ENCODE data around the gene ANKRD28.
A peak's percentile ranks its signal among the peaks of the same experiment; 100 is the strongest.
"Not testable (repeated sequence)": the region's sequence is repeated elsewhere in the genome, so short reads cannot be mapped to it uniquely, and the experiment has no call there.

The ANKRD28 gene

DNA sequence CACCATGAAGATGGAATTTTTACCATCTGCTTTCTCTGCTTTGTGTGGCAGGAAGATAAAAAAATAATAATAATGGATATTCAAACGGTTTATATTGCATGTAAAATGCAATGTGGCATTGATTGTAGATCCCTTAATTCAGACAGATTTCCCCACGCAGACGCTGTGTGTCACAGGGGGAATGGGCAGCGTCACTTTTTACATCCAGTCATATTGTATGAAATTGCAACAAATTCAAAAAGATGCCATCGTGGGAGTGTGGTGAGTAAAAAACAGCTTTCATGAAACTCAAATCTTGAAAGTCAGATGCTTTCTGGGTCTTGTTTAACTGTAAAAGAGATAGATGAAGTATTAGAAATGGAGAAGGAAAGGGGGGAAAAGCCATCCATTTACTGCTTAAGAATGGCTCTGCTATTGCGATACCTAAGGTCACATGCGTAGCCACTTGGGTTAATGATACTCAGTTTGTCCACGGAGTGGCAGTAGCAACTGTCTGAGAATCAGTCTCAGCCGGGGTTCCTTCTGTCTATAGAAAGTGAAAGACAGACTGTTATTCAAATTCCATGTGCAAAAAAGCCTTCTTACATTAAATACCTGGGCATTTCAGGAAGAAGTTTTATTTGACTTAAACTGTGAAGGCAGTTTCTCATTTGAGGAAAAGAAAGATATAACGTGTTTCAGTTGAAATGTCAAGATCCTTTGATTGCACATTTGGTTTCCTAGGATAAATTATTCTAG, 167.8 kb downstream of the ANKRD28 start:
- TF ChIP-seq SUZ12 (IDR thresholded peaks at IDR 0.05) (no peak), HDGF (IDR thresholded peaks at IDR 0.05; ENCODE audit: borderline replicate concordance) (no peak), BHLHE40 (IDR thresholded peaks at IDR 0.05; ENCODE audit: borderline replicate concordance) (no peak), FOXM1 (IDR thresholded peaks at IDR 0.05; ENCODE audit: borderline replicate concordance) (no peak), FOXA1 (IDR thresholded peaks at IDR 0.05) (no peak), NFRKB (IDR thresholded peaks at IDR 0.05) (no peak), SP1 (IDR thresholded peaks at IDR 0.05) (no peak), ELF4 (IDR thresholded peaks at IDR 0.05) (no peak), TARDBP (IDR thresholded peaks at IDR 0.05) (no peak), ZNF384 (IDR thresholded peaks at IDR 0.05) (no peak), LEF1 (IDR thresholded peaks at IDR 0.05; ENCODE audit: borderline replicate concordance) (no peak), L3MBTL2 (conservative IDR thresholded peaks at IDR 0.05) (no peak), FOXK2 (IDR thresholded peaks at IDR 0.05) (no peak), ARNT (IDR thresholded peaks at IDR 0.05) (no peak), CTBP1 (IDR thresholded peaks at IDR 0.05; ENCODE audit: borderline replicate concordance) (no peak)
- TF ChIP-seq, protein P1, sequence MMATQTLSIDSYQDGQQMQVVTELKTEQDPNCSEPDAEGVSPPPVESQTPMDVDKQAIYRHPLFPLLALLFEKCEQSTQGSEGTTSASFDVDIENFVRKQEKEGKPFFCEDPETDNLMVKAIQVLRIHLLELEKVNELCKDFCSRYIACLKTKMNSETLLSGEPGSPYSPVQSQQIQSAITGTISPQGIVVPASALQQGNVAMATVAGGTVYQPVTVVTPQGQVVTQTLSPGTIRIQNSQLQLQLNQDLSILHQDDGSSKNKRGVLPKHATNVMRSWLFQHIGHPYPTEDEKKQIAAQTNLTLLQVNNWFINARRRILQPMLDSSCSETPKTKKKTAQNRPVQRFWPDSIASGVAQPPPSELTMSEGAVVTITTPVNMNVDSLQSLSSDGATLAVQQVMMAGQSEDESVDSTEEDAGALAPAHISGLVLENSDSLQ (IDR thresholded peaks at IDR 0.05): no peak
- ChIA-PET CTCF (interaction anchor here (0.7 to 0.8 kb wide), 3 partner anchors 14 to 182 kb away, joined by 3 to 4 read pairs (median 3); no protein-coding TSS in a partner anchor), POLR2A (interaction anchor here (1.0 kb wide), 1 partner anchor 28 kb away, joined by 3 read pairs; the partner anchor contains the start of genes BTD and HACL1)
- peak; percentile 67 for DNase-seq (ENCODE audit: extremely low spot score)

DNA sequence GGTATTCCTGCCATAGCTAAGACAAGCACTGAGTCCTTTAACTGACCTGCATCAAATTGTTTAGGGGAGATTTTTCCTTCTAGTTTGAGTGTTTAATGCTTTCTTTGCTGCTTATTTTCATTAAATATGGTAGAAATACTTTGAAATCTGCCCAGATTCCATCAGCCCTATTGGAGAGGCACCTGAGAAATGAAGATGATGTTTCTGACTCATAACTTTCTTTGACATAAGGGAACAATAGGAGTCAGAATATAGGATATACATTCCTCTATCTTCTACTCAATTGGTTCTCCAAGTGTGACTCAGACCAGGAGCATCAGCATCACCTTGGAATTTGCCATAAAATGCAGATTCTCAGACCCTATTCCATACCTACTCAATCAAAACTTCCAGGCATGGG, 168.8 kb downstream of the ANKRD28 start:
- CTCF ChIA-PET: no interaction called here
- no peak for DNase-seq (ENCODE audit: extremely low spot score)
- TF ChIP-seq TARDBP (IDR thresholded peaks at IDR 0.05) (no peak), L3MBTL2 (conservative IDR thresholded peaks at IDR 0.05) (no peak), HDGF (IDR thresholded peaks at IDR 0.05; ENCODE audit: borderline replicate concordance) (no peak), SP1 (IDR thresholded peaks at IDR 0.05) (no peak), FOXA1 (IDR thresholded peaks at IDR 0.05) (no peak), BHLHE40 (IDR thresholded peaks at IDR 0.05; ENCODE audit: borderline replicate concordance) (no peak), ELF4 (IDR thresholded peaks at IDR 0.05) (no peak), ARNT (IDR thresholded peaks at IDR 0.05) (no peak), FOXK2 (IDR thresholded peaks at IDR 0.05) (no peak)
- TF ChIP-seq, protein P1 (IDR thresholded peaks at IDR 0.05): no peak
- POLR2A ChIA-PET: no interaction called here

DNA sequence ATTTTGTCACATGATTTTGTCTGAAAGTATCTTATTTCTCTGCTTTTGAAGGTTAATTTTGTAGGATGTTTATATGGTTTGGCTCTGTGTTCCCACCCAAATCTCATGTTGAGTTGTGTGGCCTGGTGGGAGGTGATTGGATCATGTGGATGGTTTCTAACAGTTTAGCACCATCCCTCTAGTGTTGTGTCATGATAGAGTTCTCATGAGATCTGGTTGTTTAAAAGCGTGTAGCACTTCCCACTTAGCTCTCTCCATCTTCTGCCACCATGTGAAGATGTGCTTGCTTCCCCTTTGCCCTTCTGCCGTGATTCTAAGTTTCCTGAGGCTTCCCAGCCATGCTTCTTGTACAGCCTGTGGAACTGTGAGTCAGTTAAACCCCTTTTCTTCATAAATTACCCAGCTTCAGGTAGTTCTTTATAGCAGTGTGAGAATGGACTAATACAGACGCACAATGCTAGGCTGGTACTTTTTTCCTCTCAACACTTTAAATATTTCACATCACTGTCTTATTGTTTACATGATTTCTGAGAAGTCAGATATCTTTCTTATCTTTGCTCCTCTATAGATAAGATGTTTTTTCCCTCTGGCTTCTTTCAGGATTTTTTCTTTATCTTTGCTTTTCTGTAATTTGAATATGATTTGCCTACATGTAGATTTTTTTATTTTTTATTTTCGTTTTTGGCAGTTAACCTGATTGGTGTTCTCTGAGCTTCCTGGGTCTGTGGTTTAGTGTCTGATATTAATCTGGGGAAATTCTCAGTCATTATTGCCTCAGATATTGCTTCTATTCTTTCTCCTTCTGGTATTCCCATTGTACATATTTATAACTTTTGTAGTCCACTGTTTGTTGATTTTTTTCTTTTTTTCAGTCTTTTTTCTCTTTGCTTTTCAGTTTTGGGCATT, 174.0 kb downstream of the ANKRD28 start:
- CTCF ChIA-PET: interaction anchor here (0.7 kb wide), 1 partner anchor 222 kb away, joined by 5 read pairs; no protein-coding TSS in a partner anchor
- DNase-seq (ENCODE audit: extremely low spot score): no peak
- POLR2A ChIA-PET: no interaction called here
- TF ChIP-seq ZNF384 (IDR thresholded peaks at IDR 0.05) (no peak), NFRKB (IDR thresholded peaks at IDR 0.05) (no peak), BHLHE40 (IDR thresholded peaks at IDR 0.05; ENCODE audit: borderline replicate concordance) (no peak), L3MBTL2 (conservative IDR thresholded peaks at IDR 0.05) (no peak), FOXA1 (IDR thresholded peaks at IDR 0.05) (no peak), HDGF (IDR thresholded peaks at IDR 0.05; ENCODE audit: borderline replicate concordance) (no peak), CTBP1 (IDR thresholded peaks at IDR 0.05; ENCODE audit: borderline replicate concordance) (no peak), SP1 (IDR thresholded peaks at IDR 0.05) (no peak), ARNT (IDR thresholded peaks at IDR 0.05) (no peak), TARDBP (IDR thresholded peaks at IDR 0.05) (no peak), FOXM1 (IDR thresholded peaks at IDR 0.05; ENCODE audit: borderline replicate concordance) (no peak), ELF4 (IDR thresholded peaks at IDR 0.05) (no peak), FOXK2 (IDR thresholded peaks at IDR 0.05) (no peak), SUZ12 (IDR thresholded peaks at IDR 0.05) (no peak), LEF1 (IDR thresholded peaks at IDR 0.05; ENCODE audit: borderline replicate concordance) (no peak)
- TF ChIP-seq, protein P1 (IDR thresholded peaks at IDR 0.05): no peak

DNA sequence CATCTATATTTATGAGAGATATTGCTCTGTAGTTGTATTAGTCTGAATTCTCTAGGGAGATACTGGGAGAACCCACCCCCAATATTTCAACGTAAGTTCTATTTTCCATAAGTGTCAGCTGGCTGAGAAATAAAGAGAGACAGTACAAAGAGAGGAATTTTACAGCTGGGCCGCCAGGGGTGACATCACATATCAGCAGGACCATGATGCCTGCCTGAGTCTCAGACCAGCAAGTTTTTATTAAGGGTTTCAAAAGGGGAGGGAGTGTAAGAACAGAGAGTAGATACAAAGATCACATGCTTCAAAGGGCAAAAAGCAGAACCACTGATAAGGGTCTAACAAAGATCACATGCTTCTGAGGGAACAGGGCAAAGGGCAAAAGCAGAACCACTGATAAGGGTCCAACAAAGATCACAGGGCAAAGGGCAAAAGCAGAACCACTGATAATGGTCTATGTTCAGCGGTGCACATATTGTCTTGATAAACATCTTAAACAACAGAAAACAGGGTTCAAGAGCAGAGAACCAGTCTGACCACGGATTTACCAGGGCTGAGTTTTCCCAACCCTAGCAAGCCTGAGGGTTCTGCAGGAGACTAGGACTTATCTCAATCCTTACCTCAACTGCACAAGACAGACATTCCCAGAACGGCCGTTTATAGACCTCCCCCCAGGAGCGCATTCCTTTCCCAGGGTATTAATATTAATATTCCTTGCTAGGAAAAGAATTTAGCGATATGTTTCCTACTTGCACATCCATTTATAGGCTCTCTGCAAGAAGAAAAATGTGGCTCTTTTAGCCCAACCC, 177.9 kb downstream of the ANKRD28 start:
- DNase-seq (ENCODE audit: extremely low spot score); POLR2A ChIA-PET; CTCF ChIA-PET: not testable (repeated sequence)

All from HEK293T (cell line).